Trophoblast cell (in vitro differentiated cells and primary cell): ENCODE results near the gene XPO6. TPM values are rescaled to one million over a fixed set of nuclear protein-coding genes. Genes with fewer than 3 reads are reported as not detected.
A peak's percentile ranks its signal among the peaks of the same experiment; 100 is the strongest.

Experiments
- DNase-seq, 2 donors: peaks; one replicate each; pipeline ENCODE4 v3.0.0-alpha.2; 2016
- H2AFZ ChIP-seq: 2 replicates; pipeline ENCODE4 v1.6.1; 2013; ENCODE audit warnings: low read length, moderate library complexity, mild to moderate bottlenecking; ENCODE audit not compliant: insufficient read depth, poor library complexity
- H2AK5ac ChIP-seq: 2 replicates; pipeline ENCODE4 v1.6.1; 2013; ENCODE audit warnings: mild to moderate bottlenecking, low read length
- H2BK120ac ChIP-seq: 2 replicates; pipeline ENCODE4 v1.6.1; 2013; ENCODE audit warnings: low read length, mild to moderate bottlenecking, moderate library complexity; ENCODE audit not compliant: insufficient read depth, poor library complexity
- H2BK12ac ChIP-seq: 2 replicates; pipeline ENCODE4 v1.6.1; 2013; ENCODE audit warnings: mild to moderate bottlenecking, low read length, moderate library complexity
- H2BK5ac ChIP-seq: 2 replicates; pipeline ENCODE4 v1.6.1; 2013; ENCODE audit warnings: low read length, low read depth, moderate library complexity, mild to moderate bottlenecking; ENCODE audit not compliant: poor library complexity
- H3K14ac ChIP-seq: 2 replicates; pipeline ENCODE4 v1.6.1; 2013; ENCODE audit warnings: mild to moderate bottlenecking, low read length
- H3K18ac ChIP-seq: 2 replicates; pipeline ENCODE4 v1.6.1; 2013; ENCODE audit warnings: mild to moderate bottlenecking, low read length
- H3K23ac ChIP-seq: 2 replicates; pipeline ENCODE4 v1.6.1; 2013; ENCODE audit warnings: low read length
- H3K27ac ChIP-seq: 2 replicates; pipeline ENCODE4 v1.5.1; 2013; ENCODE audit warnings: low read depth, mild to moderate bottlenecking, inconsistent platforms, low read length, moderate library complexity
- H3K27me3 ChIP-seq: 2 replicates; pipeline ENCODE4 v1.6.1; 2013; ENCODE audit warnings: inconsistent platforms, mild to moderate bottlenecking, low read length, moderate library complexity; ENCODE audit not compliant: insufficient read depth
- H3K36me3 ChIP-seq, 2 experiments: 1 replicate in 1 of 2; 2 replicates in 1 of 2; pipeline ENCODE4 v1.6.1; 2013; ENCODE audit warnings: low read length in 2 of 2, mild to moderate bottlenecking in 2 of 2, moderate library complexity in 1 of 2; ENCODE audit not compliant: insufficient read depth in 2 of 2, control insufficient read depth in 1 of 2
- H3K4ac ChIP-seq: 2 replicates; pipeline ENCODE4 v1.6.1; 2013; ENCODE audit warnings: low read depth, mild to moderate bottlenecking, low read length, moderate library complexity
- H3K4me1 ChIP-seq, 2 experiments: 1 replicate in 1 of 2; 2 replicates in 1 of 2; pipeline ENCODE4 v1.6.1; 2013; ENCODE audit warnings: low read length in 2 of 2, mild to moderate bottlenecking in 2 of 2, moderate library complexity in 1 of 2; ENCODE audit not compliant: insufficient read depth in 2 of 2, control insufficient read depth in 1 of 2
- H3K4me2 ChIP-seq: 2 replicates; pipeline ENCODE4 v1.6.1; 2013; ENCODE audit warnings: inconsistent platforms, mild to moderate bottlenecking, low read length, moderate library complexity
- H3K4me3 ChIP-seq: 2 replicates; pipeline ENCODE4 v1.5.1; 2013; ENCODE audit warnings: mild to moderate bottlenecking, low read depth, low read length, inconsistent platforms
- H3K79me1 ChIP-seq: one replicate; pipeline ENCODE4 v1.6.1; 2013; ENCODE audit warnings: low read length
- H3K79me2 ChIP-seq: 2 replicates; pipeline ENCODE4 v1.6.1; 2013; ENCODE audit warnings: low read length, mild to moderate bottlenecking; ENCODE audit not compliant: control insufficient read depth, insufficient read depth, poor library complexity
- H3K9ac ChIP-seq: 2 replicates; pipeline ENCODE4 v1.6.1; 2013; ENCODE audit warnings: mild to moderate bottlenecking, low read length
- H3K9me3 ChIP-seq: 2 replicates; pipeline ENCODE4 v1.6.1; 2013; ENCODE audit warnings: low read depth, mild to moderate bottlenecking, control low read depth, inconsistent platforms, low read length; ENCODE audit not compliant: insufficient read depth
- H4K12ac ChIP-seq: 2 replicates; pipeline ENCODE4 v1.6.1; 2013; ENCODE audit warnings: low read depth, mild to moderate bottlenecking, low read length, moderate library complexity
- H4K8ac ChIP-seq: 2 replicates; pipeline ENCODE4 v1.6.1; 2013; ENCODE audit warnings: low read depth, mild to moderate bottlenecking, low read length, moderate library complexity
- H4K91ac ChIP-seq: one replicate; pipeline ENCODE4 v1.6.1; 2013; ENCODE audit warnings: low read depth, mild to moderate bottlenecking, low read length, moderate library complexity
- WGBS: extraction: QIAGEN DNeasy Blood & Tissue Kit; methylation state at CpG from one replicate; pipeline ENCODE4 v1.1.7; 2013; ENCODE audit warnings: missing lambda C conversion rate; ENCODE audit not compliant: insufficient read length, insufficient coverage; ENCODE audit errors: extremely low coverage; 5-methylcytosine and 5-hydroxymethylcytosine counted together
- polyA plus RNA-seq: library from polyadenylated mRNA; stranded (reverse); fragments of 200-250 nt; gene quantifications from 2 replicates; pipeline ENCODE4 v1.2.3, GENCODE V29; 2013

XPO6 gene
- polyA plus RNA-seq, result 32.7 and 36.0 TPM in 2 replicates

- Histone ChIP-seq H3K27me3 (no peaks in the 10 kb centered on the region), H2BK12ac (peak within 1 kb of the TSS; percentile 2), H3K18ac (peak within 1 kb of the TSS; percentile 97), H2AFZ (peak within 1 kb of the TSS; percentile 99), H3K14ac (peak within 1 kb of the TSS; percentile 80), H3K4me3 (peak within 1 kb of the TSS; percentile 88), H3K9me3 (no peaks in the 10 kb centered on the region), H3K23ac (no peak within 1 kb of the TSS), H3K27ac (peak within 1 kb of the TSS; percentile 43), H2BK120ac (peak within 1 kb of the TSS; percentile 76), H3K9ac (peak within 1 kb of the TSS; percentile 83), H3K79me1 (peaks cover 10% of the 10 kb centered on the region), H4K8ac (peak within 1 kb of the TSS; percentile 98), H3K36me3 (peaks cover 2 to 9% of the 10 kb centered on the region in 2 experiments), H3K4ac (peak within 1 kb of the TSS; percentile 77), H4K91ac (peak within 1 kb of the TSS; percentile 72), H3K79me2 (peaks cover 10% of the 10 kb centered on the region), H2AK5ac (peak within 1 kb of the TSS; percentile 82), H2BK5ac (peak within 1 kb of the TSS; percentile 72), H3K4me2 (peak within 1 kb of the TSS; percentile 89), H3K4me1 (peaks cover 7 to 12% of the 10 kb centered on the region in 2 experiments), H4K12ac (peak within 1 kb of the TSS; percentile 76)
- no CpG with 5 or more reads among the region's 76 CpGs for WGBS
- DNase-seq, result peak; percentile 94 to 99
Measured at GRCh38 chr16:28211758-28212531, at the start of gene XPO6. Gene XPO6, minus strand, starts transcription at chr16:28211965. Its CDS starts 597 bp downstream, at chr16:28211368.

DNA sequence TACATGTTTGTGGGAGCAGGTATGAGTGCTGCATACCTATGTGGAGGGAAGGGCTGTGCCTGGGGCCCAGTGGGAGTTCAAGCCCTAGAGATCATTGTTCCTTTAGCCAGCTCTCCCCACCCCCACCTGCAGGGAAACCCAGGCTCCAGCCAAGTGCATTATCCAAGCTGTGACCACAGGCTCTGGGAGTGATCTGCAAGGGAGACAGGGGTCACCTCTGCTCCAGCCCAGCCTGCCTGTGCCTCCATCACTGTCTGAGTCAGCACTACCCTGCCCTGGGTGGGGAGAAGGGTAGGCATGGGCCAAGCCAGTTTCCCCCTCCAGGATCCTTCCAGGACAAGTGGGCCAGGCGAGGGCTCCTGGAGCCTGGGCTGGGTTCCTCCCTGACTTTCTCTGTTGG, 48.4 kb upstream of the XPO6 start:
- Histone ChIP-seq H3K4me2 (no peak overlapping the region), H3K79me1 (no peaks in the 10 kb centered on the region)
- WGBS, result no CpG with 5 or more reads among the region's 1 CpG

DNA sequence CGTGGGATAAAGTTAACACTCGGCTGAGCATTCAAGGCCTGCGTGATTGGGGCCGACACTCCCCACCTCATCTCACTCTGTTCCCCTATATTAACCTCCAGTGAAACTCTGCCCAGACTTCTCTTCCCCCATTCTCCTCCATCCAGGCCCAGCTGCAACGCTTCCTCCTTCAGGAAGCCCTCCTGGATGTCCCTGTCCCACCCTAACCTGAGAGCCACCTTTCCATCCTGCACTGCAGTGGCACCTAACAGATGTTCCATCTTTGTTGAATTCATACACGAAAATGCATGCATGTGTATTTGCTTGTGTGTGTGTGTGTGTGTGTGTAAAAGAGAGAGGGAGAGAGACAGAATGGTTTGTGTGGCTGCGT, 48.0 kb upstream of the XPO6 start:
- no peak overlapping the region for H4K12ac ChIP-seq
- WGBS, result no CpG with 5 or more reads among the region's 7 CpGs
- no peak overlapping the region for H3K4me2 ChIP-seq
- no peak overlapping the region for H3K14ac ChIP-seq
- H2BK5ac ChIP-seq, result no peak overlapping the region
- H3K27me3 ChIP-seq, result no peaks in the 10 kb centered on the region
- H3K4ac ChIP-seq, result no peak overlapping the region
- H3K18ac ChIP-seq, result no peak overlapping the region
- H2AK5ac ChIP-seq, result no peak overlapping the region
- H2BK12ac ChIP-seq, result no peak overlapping the region
- no peak overlapping the region for H2BK120ac ChIP-seq
- peaks cover 1% of the 10 kb centered on the region for H3K9me3 ChIP-seq
- H4K91ac ChIP-seq, result no peak overlapping the region
- DNase-seq, result no peak
- H3K4me1 ChIP-seq, result no peaks in the 10 kb centered on the region
- no peak overlapping the region for H3K9ac ChIP-seq
- no peak overlapping the region for H3K27ac ChIP-seq
- H3K79me1 ChIP-seq, result no peaks in the 10 kb centered on the region
- no peak overlapping the region for H3K23ac ChIP-seq
- H4K8ac ChIP-seq, result no peak overlapping the region
- H2AFZ ChIP-seq, result no peak overlapping the region
- H3K4me3 ChIP-seq, result no peak overlapping the region
- H3K36me3 ChIP-seq, result no peaks in the 10 kb centered on the region
- H3K79me2 ChIP-seq, result no peaks in the 10 kb centered on the region

More for the DNA sequence above, 48.4 kb upstream of the XPO6 start:
- H3K4me3 ChIP-seq, result no peak overlapping the region
- H3K36me3 ChIP-seq, result no peaks in the 10 kb centered on the region
- no peak overlapping the region for H4K8ac ChIP-seq
- no peak overlapping the region for H4K12ac ChIP-seq
- no peak overlapping the region for H2AK5ac ChIP-seq
- no peak overlapping the region for H3K9ac ChIP-seq
- H3K79me2 ChIP-seq, result no peaks in the 10 kb centered on the region
- H4K91ac ChIP-seq, result no peak overlapping the region
- no peak overlapping the region for H3K4ac ChIP-seq
- no peak overlapping the region for H2BK12ac ChIP-seq
- peaks cover 1% of the 10 kb centered on the region for H3K9me3 ChIP-seq
- no peak overlapping the region for H2BK120ac ChIP-seq
- no peak overlapping the region for H2BK5ac ChIP-seq
- H2AFZ ChIP-seq, result no peak overlapping the region
- no peak overlapping the region for H3K14ac ChIP-seq
- no peak overlapping the region for H3K18ac ChIP-seq
- no peak for DNase-seq
- H3K4me1 ChIP-seq, result no peaks in the 10 kb centered on the region
- H3K27me3 ChIP-seq, result no peaks in the 10 kb centered on the region
- no peak overlapping the region for H3K23ac ChIP-seq
- H3K27ac ChIP-seq, result no peak overlapping the region

- no peak overlapping the region for H3K23ac ChIP-seq
- WGBS, result no CpG with 5 or more reads among the region's 29 CpGs
- no peak overlapping the region for H2BK120ac ChIP-seq
- no peak overlapping the region for H3K4me3 ChIP-seq
- no peak overlapping the region for H4K12ac ChIP-seq
- H3K4me1 ChIP-seq, result no peaks in the 10 kb centered on the region
- H4K91ac ChIP-seq, result no peak overlapping the region
- no peaks in the 10 kb centered on the region for H3K36me3 ChIP-seq
- H2AK5ac ChIP-seq, result no peak overlapping the region
- H3K9me3 ChIP-seq, result peaks cover 1% of the 10 kb centered on the region
- no peaks in the 10 kb centered on the region for H3K79me1 ChIP-seq
- no peak overlapping the region for H4K8ac ChIP-seq
- H3K79me2 ChIP-seq, result no peaks in the 10 kb centered on the region
- H2BK12ac ChIP-seq, result no peak overlapping the region
- H3K27ac ChIP-seq, result no peak overlapping the region
- no peak overlapping the region for H3K9ac ChIP-seq
- no peak overlapping the region for H3K14ac ChIP-seq
- H3K4ac ChIP-seq, result no peak overlapping the region
- no peak for DNase-seq
- H3K27me3 ChIP-seq, result no peaks in the 10 kb centered on the region
- H3K4me2 ChIP-seq, result no peak overlapping the region
- H2BK5ac ChIP-seq, result no peak overlapping the region
- no peak overlapping the region for H3K18ac ChIP-seq
- H2AFZ ChIP-seq, result no peak overlapping the region
Measured at GRCh38 chr16:28259091-28259780, 47.5 kb upstream of the XPO6 start.
